Measurements from ENCODE around the gene FSIP2. TPM values are rescaled to one million over a fixed set of nuclear protein-coding genes. Genes with fewer than 3 reads are reported as not detected.

The FSIP2 gene
- total and polyA plus RNA-seq, 2 of the 13 experiments (the other 11 are each of a cell fraction or from before 2014, with no cell fraction given) = 0.01 to 0.07 TPM

GRCh38 chr2:185738679-185739472 lies at the start of gene FSIP2 (continued):
- TF ChIP-seq HMG20B (CRISPR knock-in tag; conservative IDR thresholded peaks at IDR 0.05) (no peak), ZNF558 (CRISPR knock-in tag; IDR thresholded peaks at IDR 0.05; ENCODE audit: borderline replicate concordance) (no peak), ZNF720 (CRISPR knock-in tag; IDR thresholded peaks at IDR 0.05) (no peak), ZNF747 (CRISPR knock-in tag; IDR thresholded peaks at IDR 0.05; ENCODE audit: borderline replicate concordance) (no peak), ZEB1 (IDR thresholded peaks at IDR 0.05; ENCODE audit: insufficient replicate concordance, low read depth) (no peak), DNMT1 (CRISPR knock-in tag; IDR thresholded peaks at IDR 0.05) (peak; percentile 79; the same call in 1 of the 2 replicates), BRD4 (CRISPR knock-in tag; IDR thresholded peaks at IDR 0.05) (no peak), ZNF350 (CRISPR knock-in tag; IDR thresholded peaks at IDR 0.05; ENCODE audit: borderline replicate concordance, low read depth) (peak; percentile 41; the same call in 1 of the 2 replicates), NFKB2 (CRISPR knock-in tag; IDR thresholded peaks at IDR 0.05; ENCODE audit: borderline replicate concordance) (peak; percentile 66; the same call in 1 of the 2 replicates), ETS1 (CRISPR knock-in tag; IDR thresholded peaks at IDR 0.05) (no peak), POGZ (CRISPR knock-in tag; IDR thresholded peaks at IDR 0.05) (peak; percentile 93), ZNF383 (CRISPR knock-in tag; IDR thresholded peaks at IDR 0.05; ENCODE audit: borderline replicate concordance) (peak; percentile 80; the same call in 1 of the 2 replicates), SAFB2 (CRISPR knock-in tag; IDR thresholded peaks at IDR 0.05; ENCODE audit: borderline replicate concordance, low read depth) (no peak), ZNF484 (CRISPR knock-in tag; IDR thresholded peaks at IDR 0.05; ENCODE audit: borderline replicate concordance, low read depth) (no peak), SMARCE1 (IDR thresholded peaks at IDR 0.05; ENCODE audit: borderline replicate concordance) (no peak), KLF13 (CRISPR knock-in tag; IDR thresholded peaks at IDR 0.05) (no peak), IKZF5 (CRISPR knock-in tag; IDR thresholded peaks at IDR 0.05) (0 out of 2 replicates have a peak, but pooled peaks have one; percentile 46), MYNN (CRISPR knock-in tag; IDR thresholded peaks at IDR 0.05; ENCODE audit: low read depth) (no peak), MTF1 (CRISPR knock-in tag; IDR thresholded peaks at IDR 0.05) (no peak), AGO1 (IDR thresholded peaks at IDR 0.05; ENCODE audit: low read depth, low read length, poor library complexity, severe bottlenecking) (no peak), ISX (CRISPR knock-in tag; conservative IDR thresholded peaks at IDR 0.05) (no peak), ZNF550 (CRISPR knock-in tag; IDR thresholded peaks at IDR 0.05; ENCODE audit: borderline replicate concordance) (no peak), PCBP1 (IDR thresholded peaks at IDR 0.05; ENCODE audit: borderline replicate concordance, low read depth, low read length) (no peak)
- TF ChIP-seq, protein P1, sequence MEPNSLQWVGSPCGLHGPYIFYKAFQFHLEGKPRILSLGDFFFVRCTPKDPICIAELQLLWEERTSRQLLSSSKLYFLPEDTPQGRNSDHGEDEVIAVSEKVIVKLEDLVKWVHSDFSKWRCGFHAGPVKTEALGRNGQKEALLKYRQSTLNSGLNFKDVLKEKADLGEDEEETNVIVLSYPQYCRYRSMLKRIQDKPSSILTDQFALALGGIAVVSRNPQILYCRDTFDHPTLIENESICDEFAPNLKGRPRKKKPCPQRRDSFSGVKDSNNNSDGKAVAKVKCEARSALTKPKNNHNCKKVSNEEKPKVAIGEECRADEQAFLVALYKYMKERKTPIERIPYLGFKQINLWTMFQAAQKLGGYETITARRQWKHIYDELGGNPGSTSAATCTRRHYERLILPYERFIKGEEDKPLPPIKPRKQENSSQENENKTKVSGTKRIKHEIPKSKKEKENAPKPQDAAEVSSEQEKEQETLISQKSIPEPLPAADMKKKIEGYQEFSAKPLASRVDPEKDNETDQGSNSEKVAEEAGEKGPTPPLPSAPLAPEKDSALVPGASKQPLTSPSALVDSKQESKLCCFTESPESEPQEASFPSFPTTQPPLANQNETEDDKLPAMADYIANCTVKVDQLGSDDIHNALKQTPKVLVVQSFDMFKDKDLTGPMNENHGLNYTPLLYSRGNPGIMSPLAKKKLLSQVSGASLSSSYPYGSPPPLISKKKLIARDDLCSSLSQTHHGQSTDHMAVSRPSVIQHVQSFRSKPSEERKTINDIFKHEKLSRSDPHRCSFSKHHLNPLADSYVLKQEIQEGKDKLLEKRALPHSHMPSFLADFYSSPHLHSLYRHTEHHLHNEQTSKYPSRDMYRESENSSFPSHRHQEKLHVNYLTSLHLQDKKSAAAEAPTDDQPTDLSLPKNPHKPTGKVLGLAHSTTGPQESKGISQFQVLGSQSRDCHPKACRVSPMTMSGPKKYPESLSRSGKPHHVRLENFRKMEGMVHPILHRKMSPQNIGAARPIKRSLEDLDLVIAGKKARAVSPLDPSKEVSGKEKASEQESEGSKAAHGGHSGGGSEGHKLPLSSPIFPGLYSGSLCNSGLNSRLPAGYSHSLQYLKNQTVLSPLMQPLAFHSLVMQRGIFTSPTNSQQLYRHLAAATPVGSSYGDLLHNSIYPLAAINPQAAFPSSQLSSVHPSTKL (CRISPR knock-in tag; IDR thresholded peaks at IDR 0.05) = peak; percentile 50; the same call in 1 of the 2 replicates
